Mesendoderm (in vitro differentiated cells): Measurements from ENCODE around the gene MYO16.

ENCODE experiments used
- DNase-seq: peaks from one replicate; pipeline ENCODE4 v3.0.0; 2013
- H2AK5ac ChIP-seq: 2 replicates; pipeline ENCODE4 v1.6.1; 2013; ENCODE audit warnings: low read length, inconsistent platforms
- H2BK120ac ChIP-seq: 2 replicates; pipeline ENCODE4 v1.6.1; 2013; ENCODE audit warnings: low read depth, mild to moderate bottlenecking, low read length, moderate library complexity, mixed read lengths
- H2BK15ac ChIP-seq: replicated peaks from 2 replicates; pipeline ENCODE4 v1.6.1; 2013; ENCODE audit warnings: low read depth, mild to moderate bottlenecking, moderate library complexity
- H2BK5ac ChIP-seq: 2 replicates; pipeline ENCODE4 v1.6.1; 2013; ENCODE audit warnings: low read length, inconsistent platforms
- H3K18ac ChIP-seq: 2 replicates; pipeline ENCODE4 v1.6.1; 2013; ENCODE audit warnings: mild to moderate bottlenecking, low read length, mixed read lengths
- H3K23ac ChIP-seq: one replicate; pipeline ENCODE4 v1.6.1; 2013; ENCODE audit warnings: low read length
- H3K27ac ChIP-seq: 2 replicates; pipeline ENCODE4 v1.5.1; 2013; ENCODE audit warnings: low read depth, mild to moderate bottlenecking, inconsistent platforms, low read length, moderate library complexity
- H3K27me3 ChIP-seq: 2 replicates; pipeline ENCODE4 v1.6.1; 2013; ENCODE audit warnings: low read length, control low read depth, mild to moderate bottlenecking, inconsistent platforms; ENCODE audit not compliant: insufficient read depth, poor library complexity
- H3K36me3 ChIP-seq: 2 replicates; pipeline ENCODE4 v1.6.1; 2013; ENCODE audit warnings: low read length, inconsistent platforms; ENCODE audit not compliant: control insufficient read depth, insufficient read depth
- H3K4ac ChIP-seq: one replicate; pipeline ENCODE4 v1.6.1; 2013; ENCODE audit warnings: low read depth, mild to moderate bottlenecking, low read length, moderate library complexity
- H3K4me1 ChIP-seq: 2 replicates; pipeline ENCODE4 v1.6.1; 2013; ENCODE audit warnings: low read depth, low read length, inconsistent platforms; ENCODE audit not compliant: control insufficient read depth
- H3K4me2 ChIP-seq: 2 replicates; pipeline ENCODE4 v1.6.1; 2013; ENCODE audit warnings: low read length
- H3K4me3 ChIP-seq: 2 replicates; pipeline ENCODE4 v1.5.1; 2013; ENCODE audit warnings: mild to moderate bottlenecking, low read length
- H3K56ac ChIP-seq: one replicate; pipeline ENCODE4 v1.6.1; 2013; ENCODE audit warnings: low read length
- H3K79me1 ChIP-seq: 2 replicates; pipeline ENCODE4 v1.6.1; 2013; ENCODE audit warnings: low read length, inconsistent platforms
- H3K79me2 ChIP-seq: 2 replicates; pipeline ENCODE4 v1.6.1; 2013; ENCODE audit warnings: mild to moderate bottlenecking, low read length; ENCODE audit not compliant: control insufficient read depth, insufficient read depth
- H3K9ac ChIP-seq: 2 replicates; pipeline ENCODE4 v1.6.1; 2013; ENCODE audit warnings: low read length, inconsistent platforms
- H4K5ac ChIP-seq: one replicate; pipeline ENCODE4 v1.6.1; 2013; ENCODE audit warnings: low read length
- H4K8ac ChIP-seq: one replicate; pipeline ENCODE4 v1.6.1; 2013; ENCODE audit warnings: low read depth, mild to moderate bottlenecking, control low read depth, low read length, moderate library complexity
- WGBS: extraction: QIAGEN DNeasy Blood & Tissue Kit; methylation state at CpG from one replicate; pipeline ENCODE4 v1.1.7; 2013; ENCODE audit warnings: low lambda C conversion rate, missing lambda C conversion rate; ENCODE audit not compliant: insufficient coverage; ENCODE audit errors: extremely low coverage; 5-methylcytosine and 5-hydroxymethylcytosine counted together

MYO16 gene

GRCh38 chr13:109123971-109124370, 494.6 kb downstream of the MYO16 start:
- H2BK5ac ChIP-seq: no peak overlapping the region
- no peak overlapping the region for H2BK120ac ChIP-seq
- H4K5ac ChIP-seq: no peak overlapping the region
- H3K27ac ChIP-seq: no peak overlapping the region
- peak; percentile 80 for DNase-seq
- H3K4me2 ChIP-seq: no peak overlapping the region
- no peak overlapping the region for H3K23ac ChIP-seq
- H3K27me3 ChIP-seq: no peaks in the 10 kb centered on the region
- H3K56ac ChIP-seq: no peak overlapping the region
- H3K4me3 ChIP-seq: no peak overlapping the region
- H3K36me3 ChIP-seq: no peaks in the 10 kb centered on the region
- H2AK5ac ChIP-seq: no peak overlapping the region
- WGBS: no CpG with 5 or more reads among the region's 2 CpGs
- no peak overlapping the region for H3K9ac ChIP-seq
- no peaks in the 10 kb centered on the region for H3K79me1 ChIP-seq
- H2BK15ac ChIP-seq: no peak overlapping the region
- H3K79me2 ChIP-seq: no peaks in the 10 kb centered on the region
- H4K8ac ChIP-seq: no peak overlapping the region
- no peak overlapping the region for H3K18ac ChIP-seq
- no peaks in the 10 kb centered on the region for H3K4me1 ChIP-seq
- H3K4ac ChIP-seq: no peak overlapping the region

GRCh38 chr13:109126178-109126577, 496.8 kb downstream of the MYO16 start:
- Histone ChIP-seq H4K5ac (no peak overlapping the region), H3K4me1 (no peaks in the 10 kb centered on the region), H3K27ac (no peak overlapping the region), H3K9ac (no peak overlapping the region), H2AK5ac (no peak overlapping the region), H3K4me2 (no peak overlapping the region), H4K8ac (no peak overlapping the region), H3K18ac (no peak overlapping the region), H3K36me3 (no peaks in the 10 kb centered on the region), H3K56ac (no peak overlapping the region), H3K4me3 (no peak overlapping the region), H3K79me2 (no peaks in the 10 kb centered on the region), H2BK5ac (no peak overlapping the region), H3K27me3 (no peaks in the 10 kb centered on the region), H3K79me1 (no peaks in the 10 kb centered on the region), H3K23ac (no peak overlapping the region), H2BK120ac (no peak overlapping the region), H3K4ac (no peak overlapping the region), H2BK15ac (no peak overlapping the region)
- DNase-seq: no peak
- WGBS: no CpG with 5 or more reads among the region's 5 CpGs

- Histone ChIP-seq H3K4me3 (no peak overlapping the region), H3K56ac (no peak overlapping the region), H4K8ac (no peak overlapping the region), H3K79me2 (no peaks in the 10 kb centered on the region), H3K4me2 (no peak overlapping the region), H3K27me3 (no peaks in the 10 kb centered on the region), H2AK5ac (no peak overlapping the region), H3K9ac (no peak overlapping the region), H2BK5ac (no peak overlapping the region), H4K5ac (no peak overlapping the region), H3K18ac (no peak overlapping the region), H3K79me1 (no peaks in the 10 kb centered on the region), H2BK120ac (no peak overlapping the region), H3K27ac (no peak overlapping the region), H3K36me3 (no peaks in the 10 kb centered on the region), H3K4ac (no peak overlapping the region), H3K4me1 (no peaks in the 10 kb centered on the region), H3K23ac (no peak overlapping the region), H2BK15ac (no peak overlapping the region)
- no CpG with 5 or more reads among the region's 34 CpGs for WGBS
- DNase-seq: no peak
Measured at GRCh38 chr13:109126891-109127641, 497.7 kb downstream of the MYO16 start.

GRCh38 chr13:109128121-109128520, 498.7 kb downstream of the MYO16 start:
- no peaks in the 10 kb centered on the region for H3K36me3 ChIP-seq
- H3K79me1 ChIP-seq: no peaks in the 10 kb centered on the region
- H4K8ac ChIP-seq: no peak overlapping the region
- H3K4ac ChIP-seq: no peak overlapping the region
- no peak overlapping the region for H3K27ac ChIP-seq
- no peak overlapping the region for H3K18ac ChIP-seq
- H2BK120ac ChIP-seq: no peak overlapping the region
- H4K5ac ChIP-seq: no peak overlapping the region
- H3K56ac ChIP-seq: no peak overlapping the region
- no peak overlapping the region for H2AK5ac ChIP-seq
- no peaks in the 10 kb centered on the region for H3K4me1 ChIP-seq
- no CpG with 5 or more reads among the region's 6 CpGs for WGBS
- no peak overlapping the region for H2BK15ac ChIP-seq
- DNase-seq: no peak
- H3K27me3 ChIP-seq: no peaks in the 10 kb centered on the region
- no peaks in the 10 kb centered on the region for H3K79me2 ChIP-seq
- no peak overlapping the region for H2BK5ac ChIP-seq
- no peak overlapping the region for H3K4me3 ChIP-seq
- H3K9ac ChIP-seq: no peak overlapping the region
- no peak overlapping the region for H3K23ac ChIP-seq
- H3K4me2 ChIP-seq: no peak overlapping the region

GRCh38 chr13:109130093-109130835, 500.9 kb downstream of the MYO16 start:
- Histone ChIP-seq H3K4me1 (no peaks in the 10 kb centered on the region), H3K4ac (no peak overlapping the region), H2BK15ac (no peak overlapping the region), H4K5ac (no peak overlapping the region), H4K8ac (no peak overlapping the region), H2BK120ac (no peak overlapping the region), H3K9ac (no peak overlapping the region), H3K27me3 (no peaks in the 10 kb centered on the region), H3K18ac (no peak overlapping the region), H3K4me2 (no peak overlapping the region), H3K4me3 (no peak overlapping the region), H2AK5ac (no peak overlapping the region), H3K56ac (no peak overlapping the region), H3K23ac (no peak overlapping the region), H3K79me2 (no peaks in the 10 kb centered on the region), H2BK5ac (no peak overlapping the region), H3K27ac (no peak overlapping the region), H3K79me1 (no peaks in the 10 kb centered on the region), H3K36me3 (no peaks in the 10 kb centered on the region)
- WGBS: no CpG with 5 or more reads among the region's 6 CpGs
- peak; percentile 69 for DNase-seq
